Uterus (tissue), 4 donors: Measurements from ENCODE around the gene RAB4B. TPM values are rescaled to one million over a fixed set of nuclear protein-coding genes. Genes with fewer than 3 reads are reported as not detected.
A peak's percentile ranks its signal among the peaks of the same experiment; 100 is the strongest.
"Not testable (repeated sequence)": the region's sequence is repeated elsewhere in the genome, so short reads cannot be mapped to it uniquely, and the experiment has no call there.

ENCODE experiments used
- DNase-seq, 2 donors: peaks; one replicate each; pipeline ENCODE4 v3.0.0-alpha.2; 2019 to 2020
- H3K27ac ChIP-seq, 2 donors: fragments of 200-600 bp; sonication (generic); 1 replicate in 1 of 2; 2 replicates in 1 of 2; pipeline ENCODE4 v1.5.1; 2016 to 2018
- H3K27me3 ChIP-seq, 2 donors: fragments of 200-600 bp; sonication (generic); one replicate each; pipeline ENCODE4 v1.5.1; 2018 to 2019; ENCODE audit warnings: control low read depth in 1 of 2
- H3K36me3 ChIP-seq, 2 donors: fragments of 200-600 bp; sonication (generic); one replicate each; pipeline ENCODE4 v1.5.1; 2019; ENCODE audit warnings: control low read depth in 1 of 2
- H3K4me1 ChIP-seq, 2 donors: fragments of 200-600 bp; sonication (generic); one replicate each; pipeline ENCODE4 v1.5.1; 2018 to 2019; ENCODE audit warnings: control low read depth in 1 of 2
- H3K4me3 ChIP-seq, 2 donors: fragments of 200-600 bp; sonication (generic); 1 replicate in 1 of 2; 2 replicates in 1 of 2; pipeline ENCODE4 v1.5.1; 2018 to 2019; ENCODE audit warnings: mild to moderate bottlenecking in 1 of 2
- H3K9me3 ChIP-seq, 2 donors: fragments of 200-600 bp; sonication (generic); one replicate each; pipeline ENCODE4 v1.5.1; 2019; ENCODE audit warnings: control low read depth in 1 of 2
- CTCF ChIP-seq, 4 experiments: fragments of 200-600 bp in 2 of 4; fragments of 450-650 bp in 2 of 4; sonication (generic) in 2 of 4; IDR thresholded peaks; one replicate each; pipeline ENCODE4 v1.5.1; 2016 to 2019; ENCODE audit warnings: antibody characterized with exemption in 4 of 4, mild to moderate bottlenecking in 2 of 4, moderate library complexity in 1 of 4
- POLR2A ChIP-seq, 2 donors: fragments of 450-650 bp; IDR thresholded peaks; one replicate each; pipeline ENCODE4 v1.6.1; 2016; ENCODE audit warnings: antibody characterized with exemption in 2 of 2, mild to moderate bottlenecking in 1 of 2, moderate library complexity in 1 of 2
- intact Hi-C: fragments of 100-400 bp; cut with DNase I; formaldehyde crosslinking; loops from one replicate; pipeline ENCODE4 v1.15.1; 2023; ENCODE audit warnings: low total_unique reads
- total RNA-seq, 4 donors: library from RNA; depleted of rRNA in 3 of 4; stranded (reverse); fragments of >200 nt in 3 of 4; gene quantifications; one replicate each; pipeline versions ENCODE4 v1.1.0 to v1.2.4, GENCODE V29; 2014 to 2023
- donor health status: DM: yes; HTN: yes; CAD: no.

RAB4B gene
- total RNA-seq, 4 donors from 2014 or later = 7.4 to 26.3 (median 18.1) TPM

GRCh38 chr19:40825460-40826095, 47.5 kb downstream of the RAB4B start:
- H3K9me3 ChIP-seq, H3K27ac ChIP-seq, DNase-seq, H3K4me1 ChIP-seq, intact Hi-C loops, H3K4me3 ChIP-seq, H3K27me3 ChIP-seq, H3K36me3 ChIP-seq: not testable (repeated sequence)

- H3K4me1 ChIP-seq, H3K36me3 ChIP-seq, H3K27me3 ChIP-seq, intact Hi-C loops, H3K4me3 ChIP-seq, DNase-seq, H3K9me3 ChIP-seq, H3K27ac ChIP-seq: not testable (repeated sequence)
Observed at GRCh38 chr19:40826312-40826698, 48.3 kb downstream of the RAB4B start.

- intact Hi-C loops, H3K27me3 ChIP-seq, DNase-seq, H3K9me3 ChIP-seq, H3K4me3 ChIP-seq, H3K36me3 ChIP-seq, H3K4me1 ChIP-seq, H3K27ac ChIP-seq: not testable (repeated sequence)
Observed at GRCh38 chr19:40826699-40827385, 48.8 kb downstream of the RAB4B start.

GRCh38 chr19:40827386-40828247, 49.6 kb downstream of the RAB4B start:
- Histone ChIP-seq H3K27ac (no peak overlapping the region), H3K4me1 (no peaks in the 10 kb centered on the region), H3K36me3 (no peaks in the 10 kb centered on the region), H3K27me3 (no peaks in the 10 kb centered on the region), H3K4me3 (no peak overlapping the region), H3K9me3 (no peaks in the 10 kb centered on the region)
- intact Hi-C loops = no loop called here
- DNase-seq = peak in 1 of 2 donors; percentile 13
- TF ChIP-seq POLR2A (IDR thresholded peaks at IDR 0.05) = no peak
- no peak for TF ChIP-seq CTCF (IDR thresholded peaks at IDR 0.05)

GRCh38 chr19:40829205-40829604, 51.2 kb downstream of the RAB4B start:
- Histone ChIP-seq H3K36me3 (no peaks in the 10 kb centered on the region), H3K27ac (no peak overlapping the region), H3K4me3 (no peak overlapping the region), H3K27me3 (no peaks in the 10 kb centered on the region), H3K4me1 (no peaks in the 10 kb centered on the region), H3K9me3 (no peaks in the 10 kb centered on the region)
- intact Hi-C loops = no loop called here
- TF ChIP-seq POLR2A (IDR thresholded peaks at IDR 0.05) (no peak), CTCF (IDR thresholded peaks at IDR 0.05) (no peak)
- DNase-seq = no peak

GRCh38 chr19:40830741-40831140, 52.7 kb downstream of the RAB4B start:
- H3K27me3 ChIP-seq, H3K4me1 ChIP-seq, DNase-seq, H3K9me3 ChIP-seq, H3K4me3 ChIP-seq, intact Hi-C loops, H3K36me3 ChIP-seq: not testable (repeated sequence)
- H3K27ac ChIP-seq = peak overlapping the region in 1 of 2 donors; percentile 75
